Glutamatergic neuron (in vitro differentiated cells): ENCODE data around the gene TINCR. TPM values are rescaled to one million over a fixed set of nuclear protein-coding genes. Genes with fewer than 3 reads are reported as not detected.

Experiments used
- DNase-seq: peaks from one replicate; pipeline ENCODE4 v3.0.0; 2022
- H3K27ac Mint-ChIP-seq: one replicate; pipeline ENCODE4 v1.8.0; 2020; ENCODE audit warnings: mild to moderate bottlenecking, mixed read lengths, inconsistent platforms; ENCODE audit not compliant: unreplicated experiment
- H3K27me3 Mint-ChIP-seq: one replicate; pipeline ENCODE4 v1.8.0; 2020; ENCODE audit warnings: mild to moderate bottlenecking, moderate library complexity, mixed read lengths, inconsistent platforms; ENCODE audit not compliant: unreplicated experiment
- H3K36me3 Mint-ChIP-seq: one replicate; pipeline ENCODE4 v1.8.0; 2020; ENCODE audit warnings: mild to moderate bottlenecking, mixed read lengths, inconsistent platforms; ENCODE audit not compliant: unreplicated experiment
- H3K4me1 Mint-ChIP-seq: one replicate; pipeline ENCODE4 v1.8.0; 2020; ENCODE audit warnings: mild to moderate bottlenecking, low read depth, mixed read lengths, inconsistent platforms; ENCODE audit not compliant: unreplicated experiment
- H3K4me3 Mint-ChIP-seq: one replicate; pipeline ENCODE4 v1.8.0; 2020; ENCODE audit warnings: mild to moderate bottlenecking, mixed read lengths, inconsistent platforms; ENCODE audit not compliant: unreplicated experiment
- H3K9me3 Mint-ChIP-seq: one replicate; pipeline ENCODE4 v1.8.0; 2020; ENCODE audit warnings: mild to moderate bottlenecking, moderate library complexity, mixed read lengths, inconsistent platforms; ENCODE audit not compliant: unreplicated experiment
- total RNA-seq: library from RNA; stranded (reverse); fragmentation: NEBNext Ultra II Directional; extraction: Animal tissue kit (Norgen Biotek cat#: 25700); gene quantifications from one replicate; pipeline ENCODE4 v1.2.1, GENCODE V29; 2021; ENCODE audit not compliant: unreplicated experiment
- TF ChIP-seq, protein P1 (sequence below): fragments of 200-600 bp; sonication (generic); IDR thresholded peaks from one replicate; pipeline ENCODE4 v1.5.0; 2021; ENCODE audit not compliant: partially characterized antibody, unreplicated experiment

TINCR gene
- total RNA-seq, 1 donor from 2014 or later, result 1.0 TPM

DNA sequence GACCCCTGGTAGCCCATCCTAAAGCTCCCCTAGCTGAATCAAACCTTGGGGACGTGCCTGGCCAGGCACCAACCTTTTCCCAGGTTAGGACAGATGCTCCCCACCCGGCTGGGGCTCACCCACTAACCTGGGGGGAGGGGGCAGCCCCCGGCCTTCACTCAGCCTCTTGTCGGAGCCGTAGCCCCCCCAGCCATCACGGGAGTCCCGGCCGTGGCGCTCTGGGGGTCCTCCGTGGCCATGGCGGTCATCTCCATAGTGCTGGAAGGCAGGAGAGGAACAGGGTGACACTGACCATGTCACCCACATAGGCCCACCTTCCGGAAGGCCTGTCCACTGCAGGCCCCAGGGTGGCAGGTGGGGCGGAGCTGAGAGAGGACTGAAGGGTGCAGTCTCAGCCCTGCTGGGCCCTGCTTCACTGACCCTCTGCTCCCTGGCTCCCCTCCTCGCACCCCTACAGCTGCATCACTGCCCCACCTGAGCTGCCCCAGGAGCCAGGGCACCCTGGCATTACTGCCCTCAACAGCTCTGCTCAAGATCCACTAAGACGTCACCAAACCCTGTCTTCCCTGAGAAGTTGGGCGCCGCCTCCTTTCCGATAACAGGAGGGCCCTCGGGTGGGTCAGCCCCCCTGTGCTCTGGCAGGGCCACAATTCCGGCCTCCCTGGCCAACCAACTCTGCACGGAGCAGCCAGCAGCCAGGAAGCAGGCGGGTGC, 22.6 kb upstream of the TINCR start:
- TF ChIP-seq, protein P1, sequence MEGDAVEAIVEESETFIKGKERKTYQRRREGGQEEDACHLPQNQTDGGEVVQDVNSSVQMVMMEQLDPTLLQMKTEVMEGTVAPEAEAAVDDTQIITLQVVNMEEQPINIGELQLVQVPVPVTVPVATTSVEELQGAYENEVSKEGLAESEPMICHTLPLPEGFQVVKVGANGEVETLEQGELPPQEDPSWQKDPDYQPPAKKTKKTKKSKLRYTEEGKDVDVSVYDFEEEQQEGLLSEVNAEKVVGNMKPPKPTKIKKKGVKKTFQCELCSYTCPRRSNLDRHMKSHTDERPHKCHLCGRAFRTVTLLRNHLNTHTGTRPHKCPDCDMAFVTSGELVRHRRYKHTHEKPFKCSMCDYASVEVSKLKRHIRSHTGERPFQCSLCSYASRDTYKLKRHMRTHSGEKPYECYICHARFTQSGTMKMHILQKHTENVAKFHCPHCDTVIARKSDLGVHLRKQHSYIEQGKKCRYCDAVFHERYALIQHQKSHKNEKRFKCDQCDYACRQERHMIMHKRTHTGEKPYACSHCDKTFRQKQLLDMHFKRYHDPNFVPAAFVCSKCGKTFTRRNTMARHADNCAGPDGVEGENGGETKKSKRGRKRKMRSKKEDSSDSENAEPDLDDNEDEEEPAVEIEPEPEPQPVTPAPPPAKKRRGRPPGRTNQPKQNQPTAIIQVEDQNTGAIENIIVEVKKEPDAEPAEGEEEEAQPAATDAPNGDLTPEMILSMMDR, result no peak
- no peak for DNase-seq
- H3K27ac Mint-ChIP-seq, result no peak overlapping the region
- peaks cover 3% of the 10 kb centered on the region for H3K27me3 Mint-ChIP-seq
- peaks cover 11% of the 10 kb centered on the region for H3K4me1 Mint-ChIP-seq
- H3K4me3 Mint-ChIP-seq, result no peak overlapping the region
- peaks cover 6% of the 10 kb centered on the region for H3K9me3 Mint-ChIP-seq
- no peaks in the 10 kb centered on the region for H3K36me3 Mint-ChIP-seq

DNA sequence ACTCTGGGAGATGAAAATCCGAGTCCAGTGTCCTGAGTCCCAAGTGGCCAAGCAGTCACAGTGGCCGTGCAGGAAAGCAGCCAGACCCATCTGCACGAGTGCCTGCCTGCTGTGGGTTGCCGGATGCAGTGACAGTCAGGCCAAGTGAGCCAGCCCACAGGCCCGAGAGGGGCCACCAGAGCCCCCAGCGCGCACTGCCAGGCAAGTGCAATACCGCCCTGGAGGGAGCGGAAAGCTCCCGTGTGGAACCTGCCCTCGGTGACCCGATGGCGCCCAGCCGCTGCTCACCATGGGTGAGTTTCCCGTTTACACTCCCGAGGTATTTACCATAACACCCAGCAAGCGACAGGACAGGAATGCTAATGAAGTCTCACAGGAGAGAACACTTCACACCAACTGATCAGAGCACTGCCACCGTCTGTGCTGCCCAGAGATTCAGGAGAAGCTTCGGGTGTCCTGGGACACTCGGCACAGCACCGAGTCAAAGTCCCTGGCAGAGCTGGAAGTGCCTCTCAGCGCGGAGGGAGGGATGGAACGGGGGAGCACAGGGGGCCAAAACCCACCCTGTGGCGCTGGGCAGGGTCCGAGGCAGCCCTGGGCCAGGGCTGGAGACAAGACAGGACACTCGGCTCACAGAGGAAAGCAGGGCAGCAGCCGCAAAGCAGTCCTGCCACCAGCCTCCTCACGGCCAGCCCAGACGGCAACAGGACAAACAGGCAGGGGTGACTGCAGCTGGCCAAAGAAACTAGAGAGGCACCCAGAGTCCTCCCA, 21.3 kb upstream of the TINCR start:
- H3K36me3 Mint-ChIP-seq, result no peaks in the 10 kb centered on the region
- peaks cover 10% of the 10 kb centered on the region for H3K4me1 Mint-ChIP-seq
- no peak overlapping the region for H3K27ac Mint-ChIP-seq
- no peak overlapping the region for H3K4me3 Mint-ChIP-seq
- H3K27me3 Mint-ChIP-seq, result peaks cover 3% of the 10 kb centered on the region
- H3K9me3 Mint-ChIP-seq, result peaks cover 6% of the 10 kb centered on the region
- no peak for DNase-seq
- TF ChIP-seq, protein P1, result no peak

DNA sequence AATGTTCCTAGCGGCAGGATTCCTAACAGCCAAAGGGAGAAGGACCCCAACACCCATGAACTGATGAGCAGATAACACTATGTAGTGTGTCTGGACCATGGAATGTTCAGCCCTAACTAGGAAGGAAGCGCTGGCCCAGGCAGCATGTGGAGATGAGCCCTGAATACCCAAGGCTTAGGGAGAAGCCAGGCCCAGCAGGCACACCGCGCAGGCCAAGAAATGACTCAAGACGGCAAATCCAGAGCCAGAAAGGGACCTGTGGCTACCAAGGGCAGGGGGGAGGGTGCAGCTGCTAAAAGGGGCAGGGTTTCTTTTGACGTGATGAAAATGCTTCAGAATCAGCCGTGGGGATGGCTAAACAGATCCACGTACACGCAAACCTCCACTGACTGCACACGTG, 20.7 kb upstream of the TINCR start:
- no peak for DNase-seq
- H3K36me3 Mint-ChIP-seq, result no peaks in the 10 kb centered on the region

DNA sequence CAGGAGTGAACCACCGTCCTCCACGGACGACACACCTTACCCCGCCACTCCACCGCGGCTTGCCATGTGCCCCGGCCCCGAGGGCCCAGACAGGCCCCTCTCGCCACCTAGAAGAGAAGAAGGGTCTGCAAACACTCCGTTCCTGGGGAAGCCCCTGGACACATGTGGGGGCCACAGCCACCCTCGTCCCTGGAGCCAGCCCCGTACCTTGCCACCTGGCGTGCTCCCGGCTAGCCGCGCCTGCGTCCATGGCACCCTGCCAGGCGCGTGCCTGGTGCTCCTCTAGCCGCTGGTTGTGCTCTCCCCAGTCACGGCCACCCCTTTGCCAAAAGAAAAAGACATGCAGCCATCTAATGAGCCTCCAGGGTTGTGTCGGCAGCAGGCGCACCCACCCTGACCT, 19.9 kb upstream of the TINCR start:
- Mint-ChIP-seq H3K9me3 (peaks cover 6% of the 10 kb centered on the region), H3K4me3 (no peak overlapping the region), H3K36me3 (no peaks in the 10 kb centered on the region), H3K27me3 (peaks cover 3% of the 10 kb centered on the region), H3K27ac (no peak overlapping the region), H3K4me1 (peaks cover 10% of the 10 kb centered on the region)
- no peak for DNase-seq
- TF ChIP-seq, protein P1, result no peak

More for the DNA sequence above, 20.7 kb upstream of the TINCR start:
- TF ChIP-seq, protein P1, result no peak
- Mint-ChIP-seq H3K4me1 (peaks cover 10% of the 10 kb centered on the region), H3K9me3 (peaks cover 6% of the 10 kb centered on the region), H3K4me3 (no peak overlapping the region), H3K27ac (no peak overlapping the region), H3K27me3 (peaks cover 3% of the 10 kb centered on the region)

DNA sequence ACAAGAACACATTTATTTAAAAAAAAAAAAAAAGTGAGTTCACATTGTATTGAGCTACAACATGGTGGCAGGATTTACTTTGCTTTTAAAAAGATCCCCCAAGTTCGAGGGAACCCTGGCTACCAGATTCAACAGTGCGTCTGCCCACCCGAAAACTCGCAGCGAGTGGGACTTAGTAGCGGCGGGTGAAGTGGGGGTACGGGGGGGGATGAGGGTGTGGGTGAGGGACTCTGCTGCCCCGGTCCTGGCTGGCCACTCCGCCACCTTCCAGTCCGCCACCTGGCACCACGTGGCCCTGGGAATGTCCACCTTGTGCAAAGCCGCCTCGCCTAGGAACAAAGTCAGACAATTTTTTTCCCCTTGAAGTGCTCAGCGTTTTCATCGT, 19.3 kb upstream of the TINCR start:
- DNase-seq, result no peak
- Mint-ChIP-seq H3K4me3 (no peak overlapping the region), H3K4me1 (peaks cover 10% of the 10 kb centered on the region), H3K27me3 (peaks cover 3% of the 10 kb centered on the region), H3K36me3 (no peaks in the 10 kb centered on the region), H3K9me3 (peaks cover 6% of the 10 kb centered on the region), H3K27ac (no peak overlapping the region)
- TF ChIP-seq, protein P1, result no peak
